PFSK-1 (cell line): ENCODE results near the gene OXLD1.

Experiments
- FOXP2 ChIP-seq: optimal IDR thresholded peaks from 2 replicates; pipeline ENCODE3; 2011; ENCODE audit warnings: borderline replicate concordance, control low read depth, inconsistent platforms; ENCODE audit not compliant: insufficient read depth; ENCODE audit errors: extremely low read length, extremely low read depth
- POLR2AphosphoS5 ChIP-seq: IDR thresholded peaks from 2 replicates; pipeline ENCODE4 v1.6.1; 2012; ENCODE audit warnings: low read depth, mild to moderate bottlenecking, control low read depth, low read length, moderate library complexity
- TAF1 ChIP-seq: IDR thresholded peaks from 2 replicates; pipeline ENCODE4 v1.6.1; 2012; ENCODE audit warnings: low read length, control low read depth, borderline replicate concordance; ENCODE audit not compliant: insufficient read depth

DNA sequence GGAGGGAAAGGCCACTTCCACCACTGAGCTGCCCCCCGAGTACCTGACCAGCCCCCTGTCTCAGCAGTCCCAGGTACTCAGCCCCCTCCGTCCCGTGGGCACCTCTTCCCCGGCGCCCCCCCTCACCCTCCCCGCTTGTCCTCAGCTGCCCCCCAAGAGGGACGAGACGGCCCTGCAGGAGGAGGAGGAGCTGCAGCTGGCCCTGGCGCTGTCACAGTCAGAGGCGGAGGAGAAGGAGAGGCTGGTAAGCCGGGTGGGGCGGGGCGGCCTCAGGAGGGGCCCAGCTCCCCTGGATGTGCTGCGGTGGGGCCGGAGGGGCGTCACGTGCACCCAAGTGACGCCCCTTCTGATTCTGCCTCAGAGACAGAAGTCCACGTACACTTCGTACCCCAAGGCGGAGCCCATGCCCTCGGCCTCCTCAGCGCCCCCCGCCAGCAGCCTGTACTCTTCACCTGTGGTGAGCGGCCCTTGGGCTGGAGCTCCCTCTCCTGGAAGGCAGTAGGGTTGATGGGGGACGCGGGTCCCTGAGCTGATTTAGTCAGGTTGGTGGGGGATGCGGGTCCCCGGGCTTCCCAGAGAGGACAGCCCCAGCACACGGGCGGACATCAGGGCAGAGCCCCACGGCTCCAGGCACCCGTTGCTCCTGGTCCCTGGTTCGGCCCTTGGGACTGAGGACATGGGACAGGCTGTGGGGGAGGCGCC is 27.3 kb upstream of the OXLD1 start:
- TF ChIP-seq TAF1 (no peak), POLR2AphosphoS5 (no peak), FOXP2 (no peak)
